Fibroblast of villous mesenchyme (primary cell): ENCODE results near the gene ILKAP. TPM values are rescaled to one million over a fixed set of nuclear protein-coding genes. Genes with fewer than 3 reads are reported as not detected.

Experiments used
- DNase-seq: peaks from one replicate; pipeline ENCODE4 v3.0.0-alpha.2; 2010; ENCODE audit warnings: low read depth
- H3K4me3 ChIP-seq: 2 replicates; pipeline ENCODE4 v1.5.1; 2011; ENCODE audit warnings: low read depth, mild to moderate bottlenecking, low read length
- CTCF ChIP-seq: IDR thresholded peaks from 2 replicates; pipeline ENCODE4 v1.5.1; 2012; ENCODE audit warnings: low read depth, mild to moderate bottlenecking, low read length; ENCODE audit not compliant: insufficient read depth
- total RNA-seq: library from RNA; depleted of rRNA; stranded (reverse); fragments of >200 nt; gene quantifications from 2 replicates; pipeline ENCODE4 v1.2.3, GENCODE V29; 2012

The ILKAP gene
- total RNA-seq, 1 donor, result 22.5 TPM

- no peak for DNase-seq
Observed at GRCh38 chr2:238138331-238139195, 64.9 kb downstream of the ILKAP start, which contains the start of gene KLHL30. TSS of gene KLHL30 (plus strand) at chr2:238138668. CDS start at chr2:238140755, 2,087 bp downstream.

GRCh38 chr2:238137885-238138284 is 65.6 kb downstream of the ILKAP start:
- no peak for DNase-seq
- TF ChIP-seq CTCF, result no peak
- H3K4me3 ChIP-seq, result no peak overlapping the region

More at GRCh38 chr2:238138331-238139195, 64.9 kb downstream of the ILKAP start, which contains the start of gene KLHL30:
- no peak for TF ChIP-seq CTCF
- no peak within 1 kb of the TSS for H3K4me3 ChIP-seq

GRCh38 chr2:238136820-238137537 is 66.5 kb downstream of the ILKAP start:
- DNase-seq, result peak; percentile 91
- no peak overlapping the region for H3K4me3 ChIP-seq
- TF ChIP-seq CTCF, result no peak

- DNase-seq, result no peak
- no peak for TF ChIP-seq CTCF
Observed at GRCh38 chr2:238135601-238136150, 67.8 kb downstream of the ILKAP start.

GRCh38 chr2:238134393-238134785 is 69.1 kb downstream of the ILKAP start:
- no peak for DNase-seq
- no peak for TF ChIP-seq CTCF
- no peak overlapping the region for H3K4me3 ChIP-seq

More at GRCh38 chr2:238135601-238136150, 67.8 kb downstream of the ILKAP start:
- H3K4me3 ChIP-seq, result no peak overlapping the region

- no peak for DNase-seq
- TF ChIP-seq CTCF, result no peak
Observed at GRCh38 chr2:238133499-238134392, 69.7 kb downstream of the ILKAP start.

More at GRCh38 chr2:238133499-238134392, 69.7 kb downstream of the ILKAP start:
- no peak overlapping the region for H3K4me3 ChIP-seq
